Common myeloid progenitor, CD34-positive (primary cell): ENCODE measurements around the gene TBR1.
A peak's percentile ranks its signal among the peaks of the same experiment; 100 is the strongest.

Source experiments
- CTCF ChIA-PET: fragments of 350-600 bp; sonication (Branson Sonifier 250); formaldehyde crosslinking; loops from one replicate; lab custom pipeline; 2021; ENCODE audit warnings: antibody characterized with exemption; lab: Charles Lee
- POLR2A ChIA-PET: fragments of 350-600 bp; sonication (Branson Sonifier 250); formaldehyde crosslinking; loops from one replicate; lab custom pipeline; 2021; ENCODE audit warnings: antibody characterized with exemption; lab: Charles Lee
- DNase-seq, 3 donors: peaks; one replicate each; pipeline versions ENCODE4 v3.0.0 to v3.0.0-alpha.2; 2013
- H3K27ac ChIP-seq, 2 experiments: 1 replicate in 1 of 2; 2 replicates in 1 of 2; pipeline ENCODE4 v1.7.0; 2013; ENCODE audit warnings: inconsistent platforms in 2 of 2, low read length in 2 of 2, mild to moderate bottlenecking in 2 of 2, low read depth in 1 of 2, moderate library complexity in 1 of 2; ENCODE audit not compliant: severe bottlenecking in 2 of 2, insufficient read depth in 1 of 2, poor library complexity in 1 of 2
- H3K27me3 ChIP-seq, 5 experiments: replicated peaks in 2 of 5; 1 replicate in 3 of 5; 2 replicates in 2 of 5; pipeline versions ENCODE4 v1.6.1 to v1.7.0; 2013; ENCODE audit warnings: low read length in 4 of 5, mild to moderate bottlenecking in 2 of 5, moderate library complexity in 2 of 5, inconsistent platforms in 1 of 5; ENCODE audit not compliant: insufficient read depth in 5 of 5, control insufficient read depth in 4 of 5
- H3K36me3 ChIP-seq, 4 experiments: 1 replicate in 2 of 4; 2 replicates in 2 of 4; pipeline versions ENCODE4 v1.6.1 to v1.7.0; 2013; ENCODE audit warnings: low read length in 3 of 4, control low read depth in 1 of 4, mild to moderate bottlenecking in 1 of 4; ENCODE audit not compliant: control insufficient read depth in 4 of 4, insufficient read depth in 4 of 4
- H3K4me1 ChIP-seq, 4 experiments: 1 replicate in 3 of 4; 2 replicates in 1 of 4; pipeline versions ENCODE4 v1.6.1 to v1.7.1; 2013; ENCODE audit warnings: low read length in 3 of 4, mild to moderate bottlenecking in 3 of 4, control low read depth in 1 of 4, inconsistent platforms in 1 of 4, moderate library complexity in 1 of 4; ENCODE audit not compliant: control insufficient read depth in 4 of 4, insufficient read depth in 4 of 4; ENCODE audit errors: control extremely low read depth in 1 of 4
- H3K4me3 ChIP-seq, 7 experiments: 1 replicate in 4 of 7; 2 replicates in 3 of 7; pipeline versions ENCODE4 v1.5.1 to v1.7.0; 2013; ENCODE audit warnings: mild to moderate bottlenecking in 7 of 7, low read length in 6 of 7, moderate library complexity in 6 of 7, inconsistent platforms in 2 of 7, low read depth in 2 of 7, control low read depth in 1 of 7; ENCODE audit not compliant: insufficient read depth in 4 of 7, control insufficient read depth in 1 of 7; ENCODE audit errors: extremely low read depth in 1 of 7
- H3K9me3 ChIP-seq, 5 experiments: 1 replicate in 4 of 5; 2 replicates in 1 of 5; pipeline versions ENCODE4 v1.6.1 to v1.7.1; 2013; ENCODE audit warnings: low read length in 4 of 5, mild to moderate bottlenecking in 2 of 5, inconsistent platforms in 1 of 5, low read depth in 1 of 5, moderate library complexity in 1 of 5; ENCODE audit not compliant: control insufficient read depth in 4 of 5, insufficient read depth in 2 of 5; ENCODE audit errors: control extremely low read depth in 1 of 5
- WGBS: methylation state at CpG from one replicate; pipeline ENCODE4 v1.1.5; 2013; ENCODE audit not compliant: insufficient coverage; 5-methylcytosine and 5-hydroxymethylcytosine counted together

Gene TBR1

GRCh38 chr2:161427664-161428587 is 11.8 kb downstream of the TBR1 start:
- peaks cover 42 to 89% (median 45%) of the 10 kb centered on the region in 5 experiments for H3K27me3 ChIP-seq
- peak overlapping the region in 2 of 7 experiments; percentile 35 to 38 for H3K4me3 ChIP-seq
- H3K27ac ChIP-seq: no peak overlapping the region
- H3K9me3 ChIP-seq: peaks cover 0 to 4% (median 0%) of the 10 kb centered on the region in 5 experiments
- WGBS: 29% methylated on average over 46 of the region's 64 CpGs
- ChIA-PET POLR2A (no interaction called here), CTCF (interaction anchor here (0.9 to 1.9 kb wide), 4 partner anchors 8 to 15 kb away, joined by 3 to 4 read pairs (median 4); no protein-coding TSS in a partner anchor)
- H3K4me1 ChIP-seq: peaks cover 0 to 24% (median 21%) of the 10 kb centered on the region in 4 experiments
- H3K36me3 ChIP-seq: no peaks in the 10 kb centered on the region
- peak in 2 of 3 donors; percentile 18 to 23 for DNase-seq

GRCh38 chr2:161430386-161430785 is 14.3 kb downstream of the TBR1 start:
- WGBS: 100% methylated on average over 1 of the region's 2 CpGs
- Histone ChIP-seq H3K27me3 (peaks cover 23 to 65% (median 34%) of the 10 kb centered on the region in 5 experiments), H3K36me3 (no peaks in the 10 kb centered on the region), H3K4me3 (no peak overlapping the region), H3K9me3 (peaks cover 0 to 4% (median 1%) of the 10 kb centered on the region in 5 experiments), H3K4me1 (peaks cover 0 to 14% (median 11%) of the 10 kb centered on the region in 4 experiments), H3K27ac (no peak overlapping the region)
- ChIA-PET CTCF (no interaction called here), POLR2A (no interaction called here)
- no peak for DNase-seq

- ChIA-PET CTCF (no interaction called here), POLR2A (no interaction called here)
- Histone ChIP-seq H3K36me3 (no peaks in the 10 kb centered on the region), H3K27me3 (peaks cover 11 to 48% (median 22%) of the 10 kb centered on the region in 5 experiments), H3K27ac (no peak overlapping the region), H3K4me3 (no peak overlapping the region), H3K4me1 (peaks cover 0 to 10% (median 8%) of the 10 kb centered on the region in 4 experiments), H3K9me3 (peaks cover 0 to 4% (median 0%) of the 10 kb centered on the region in 5 experiments)
- DNase-seq: no peak
- WGBS: 100% methylated on average over 2 of the region's 3 CpGs
Measured at GRCh38 chr2:161432107-161432506, 16.0 kb downstream of the TBR1 start.

- no CpG with 5 or more reads among the region's 1 CpG for WGBS
- ChIA-PET CTCF (no interaction called here), POLR2A (interaction anchor here (0.7 kb wide), 1 partner anchor 190 kb away, joined by 4 read pairs; no protein-coding TSS in a partner anchor)
- H3K36me3 ChIP-seq: no peaks in the 10 kb centered on the region
- no peak overlapping the region for H3K4me3 ChIP-seq
- no peak overlapping the region for H3K27ac ChIP-seq
- H3K9me3 ChIP-seq: peaks cover 0 to 4% (median 0%) of the 10 kb centered on the region in 5 experiments
- peaks cover 0 to 8% (median 0%) of the 10 kb centered on the region in 4 experiments for H3K4me1 ChIP-seq
- peaks cover 0 to 28% (median 14%) of the 10 kb centered on the region in 5 experiments for H3K27me3 ChIP-seq
- peak in 2 of 3 donors; percentile 78 to 89 for DNase-seq
Measured at GRCh38 chr2:161434118-161434517, 18.0 kb downstream of the TBR1 start.

- no peaks in the 10 kb centered on the region for H3K36me3 ChIP-seq
- H3K27ac ChIP-seq: no peak overlapping the region
- H3K4me3 ChIP-seq: no peak overlapping the region
- CTCF ChIA-PET: interaction anchor here (0.7 to 1.0 kb wide), 2 partner anchors 8 to 10 kb away, joined by 3 to 4 read pairs; no protein-coding TSS in a partner anchor
- POLR2A ChIA-PET: no interaction called here
- peaks cover 0 to 4% (median 0%) of the 10 kb centered on the region in 5 experiments for H3K9me3 ChIP-seq
- peaks cover 0 to 7% (median 0%) of the 10 kb centered on the region in 5 experiments for H3K27me3 ChIP-seq
- no peak for DNase-seq
- WGBS: no CpG with 5 or more reads among the region's 3 CpGs
- peaks cover 0 to 8% (median 0%) of the 10 kb centered on the region in 4 experiments for H3K4me1 ChIP-seq
Measured at GRCh38 chr2:161436411-161436810, 20.3 kb downstream of the TBR1 start.

GRCh38 chr2:161438598-161438997 is 22.5 kb downstream of the TBR1 start:
- Histone ChIP-seq H3K4me3 (no peak overlapping the region), H3K9me3 (peaks cover 0 to 4% (median 0%) of the 10 kb centered on the region in 5 experiments), H3K36me3 (no peaks in the 10 kb centered on the region), H3K4me1 (peaks cover 0 to 8% (median 0%) of the 10 kb centered on the region in 4 experiments), H3K27me3 (no peaks in the 10 kb centered on the region), H3K27ac (no peak overlapping the region)
- WGBS: 96% methylated on average over 2 of the region's 2 CpGs
- POLR2A ChIA-PET: no interaction called here
- DNase-seq: no peak
- CTCF ChIA-PET: no interaction called here
